Heart left ventricle (tissue), 13 donors: ENCODE results near the gene CAMTA1.

Experiments
- CTCF ChIP-seq, 12 donors: fragments of 200-600 bp; sonication (generic) in 4 of 12; IDR thresholded peaks; one replicate each; pipeline versions ENCODE4 v1.5.0 to v1.8.0; 2018 to 2022; ENCODE audit warnings: antibody characterized with exemption in 12 of 12, mild to moderate bottlenecking in 5 of 12
- POLR2A ChIP-seq, 2 donors: fragments of 450-650 bp; IDR thresholded peaks; one replicate each; pipeline ENCODE4 v1.6.1; 2017; ENCODE audit warnings: antibody characterized with exemption in 2 of 2, mild to moderate bottlenecking in 2 of 2, moderate library complexity in 2 of 2
- donor health status: ischemic (EF 13 %, LVEDD 7.1; RV severe dilation, severe dysfunction).
- donor health status: DM: no; HTN: yes; CAD: no.
- donor health status: DM: no; HTN: no; CAD: no.
- donor health status: ischemic (EF 25% LVEDD 6.9; RV normal size, moderate dysfunction).
- donor health status: ischemic (EF 25% LVEDD 5.7; RV mildly dilated, moderate dysfunction).
- donor health status: ischemic (EF 35%, LVEDD 5.7; RV mildly dilated, moderate dysfunction).
- donor health status: nonischemic (EF 11% LVEDD 7.7; RV severe dilation, severe dysfunction).
- donor health status: DM: yes; HTN: yes; CAD: no.
- donor health status: PGD.
- donor health status: ischemic (EF 29% LVEDD 5.4; RV normal size, mild dysfunction).
- donor health status: nonischemic (EF 23%, LVEDD 6.1; RV moderate dilation, normal function).

- TF ChIP-seq CTCF (IDR thresholded peaks at IDR 0.05) (no peak), POLR2A (IDR thresholded peaks at IDR 0.05) (no peak)
Measured at GRCh38 chr1:7470904-7471638, 685.8 kb downstream of the CAMTA1 start.
